SK-N-SH (cell line): ENCODE measurements around the gene ADCY9.

Source experiments
- POLR2AphosphoS5 ChIP-seq: IDR thresholded peaks from 2 replicates; pipeline ENCODE4 v1.6.1; 2012; ENCODE audit warnings: low read depth, low read length
- RAD21 ChIP-seq: IDR thresholded peaks from 2 replicates; pipeline ENCODE4 v1.6.1; 2012; ENCODE audit warnings: mild to moderate bottlenecking, low read length
- TEAD4 ChIP-seq: IDR thresholded peaks from 2 replicates; pipeline ENCODE4 v1.4.0; 2012; ENCODE audit warnings: mild to moderate bottlenecking, borderline replicate concordance; ENCODE audit not compliant: insufficient read depth
- TF ChIP-seq, protein P1 (sequence below): fragments of 200-600 bp; sonication (generic); IDR thresholded peaks from 2 replicates; pipeline ENCODE4 v1.6.1; 2017; ENCODE audit warnings: antibody characterized with exemption, mild to moderate bottlenecking, moderate library complexity

DNA sequence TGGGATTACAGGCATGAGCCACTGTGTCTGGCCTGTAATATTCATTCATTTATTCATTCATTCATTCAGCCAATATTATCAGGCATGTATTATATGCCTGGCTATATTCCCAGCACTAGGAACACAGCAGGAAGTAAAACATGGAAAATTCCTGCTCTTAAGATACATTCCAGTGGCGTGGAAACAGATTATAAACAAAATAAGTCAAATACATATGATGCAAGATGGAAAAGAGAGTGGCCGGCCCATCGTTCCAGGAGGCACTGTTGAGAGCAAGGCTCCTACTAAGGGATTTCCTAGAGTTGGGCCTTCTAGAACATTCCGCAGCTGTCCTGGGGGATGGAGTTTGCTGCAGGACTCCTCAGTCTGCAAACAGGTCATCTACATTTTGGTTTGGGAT is 17.7 kb downstream of the ADCY9 start:
- TF ChIP-seq RAD21 = no peak
- TF ChIP-seq TEAD4 = no peak
- TF ChIP-seq, protein P1, sequence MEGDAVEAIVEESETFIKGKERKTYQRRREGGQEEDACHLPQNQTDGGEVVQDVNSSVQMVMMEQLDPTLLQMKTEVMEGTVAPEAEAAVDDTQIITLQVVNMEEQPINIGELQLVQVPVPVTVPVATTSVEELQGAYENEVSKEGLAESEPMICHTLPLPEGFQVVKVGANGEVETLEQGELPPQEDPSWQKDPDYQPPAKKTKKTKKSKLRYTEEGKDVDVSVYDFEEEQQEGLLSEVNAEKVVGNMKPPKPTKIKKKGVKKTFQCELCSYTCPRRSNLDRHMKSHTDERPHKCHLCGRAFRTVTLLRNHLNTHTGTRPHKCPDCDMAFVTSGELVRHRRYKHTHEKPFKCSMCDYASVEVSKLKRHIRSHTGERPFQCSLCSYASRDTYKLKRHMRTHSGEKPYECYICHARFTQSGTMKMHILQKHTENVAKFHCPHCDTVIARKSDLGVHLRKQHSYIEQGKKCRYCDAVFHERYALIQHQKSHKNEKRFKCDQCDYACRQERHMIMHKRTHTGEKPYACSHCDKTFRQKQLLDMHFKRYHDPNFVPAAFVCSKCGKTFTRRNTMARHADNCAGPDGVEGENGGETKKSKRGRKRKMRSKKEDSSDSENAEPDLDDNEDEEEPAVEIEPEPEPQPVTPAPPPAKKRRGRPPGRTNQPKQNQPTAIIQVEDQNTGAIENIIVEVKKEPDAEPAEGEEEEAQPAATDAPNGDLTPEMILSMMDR = no peak
- TF ChIP-seq POLR2AphosphoS5 = no peak
